Urothelium cell line (cell line): ENCODE data around the gene S100A7A.

Experiments used
- DNase-seq: peaks from one replicate; pipeline ENCODE4 v3.0.0; 2011; ENCODE audit warnings: low spot score, mixed read lengths
- FAIRE-seq: peaks from 2 replicates; lab custom pipeline; 2011; peaks lifted over from hg19 to GRCh38; lab: Jason Lieb, UNC

The S100A7A gene

DNA sequence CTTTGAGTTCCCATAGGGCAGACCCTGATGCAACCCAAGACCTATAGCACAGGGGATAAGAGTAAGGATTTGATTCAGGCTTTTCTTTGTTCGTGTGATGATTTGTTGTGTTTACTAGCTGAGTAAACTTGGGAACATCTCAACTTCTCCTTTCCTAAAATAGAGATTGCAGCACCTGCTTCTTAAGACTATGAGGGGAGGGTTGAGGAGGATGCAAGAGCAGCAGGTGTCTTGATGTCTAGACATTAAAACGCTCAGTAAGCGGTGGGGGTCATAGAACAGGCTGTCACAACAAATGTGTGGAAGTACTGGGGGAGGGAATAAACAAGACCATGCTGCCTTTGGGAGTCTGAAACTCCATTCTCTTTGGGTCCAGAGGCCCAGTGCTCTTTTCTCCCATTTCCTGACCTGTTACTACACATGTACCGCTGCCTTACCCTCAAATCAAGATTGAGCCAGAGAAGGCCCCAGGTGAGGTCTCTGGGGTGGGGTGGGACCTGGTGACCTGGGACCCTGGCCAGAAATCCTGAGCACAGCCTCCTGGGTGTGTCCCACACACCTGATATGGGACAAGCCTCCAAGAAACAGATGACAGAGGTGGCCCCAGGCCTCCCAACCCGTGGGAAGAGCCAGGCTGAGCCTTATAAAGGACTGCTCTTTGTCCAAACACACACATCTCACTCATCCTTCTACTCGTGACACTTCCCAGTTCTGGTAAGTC lies at the start of gene S100A7A:
TSS of gene S100A7A (plus strand) at position 671 of the 721 bp plus-strand sequence. CDS start 1,563 bp downstream, outside the sequence.
- DNase-seq (no peak), FAIRE-seq (no peak)

DNA sequence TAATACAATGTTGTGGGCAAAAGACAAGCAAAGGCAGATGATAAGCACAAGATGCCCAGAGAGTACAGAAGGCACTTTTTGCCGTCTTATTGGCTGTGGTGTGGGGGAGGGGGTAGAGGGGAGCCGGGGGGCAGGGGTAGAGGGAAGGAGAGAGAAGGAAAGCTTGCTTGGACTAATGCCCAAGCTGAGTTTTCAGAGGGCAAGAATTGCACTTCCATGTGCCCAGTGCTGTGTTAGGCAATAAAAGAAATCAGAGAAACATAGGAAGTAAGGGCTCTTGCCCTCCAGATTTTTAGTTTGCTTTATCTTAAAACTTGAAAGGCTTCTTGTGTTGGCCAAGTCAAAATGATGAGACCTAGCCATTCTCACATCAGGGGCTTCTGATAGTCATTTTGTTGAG lies 49.2 kb upstream of the S100A7A start:
- FAIRE-seq (no peak), DNase-seq (no peak)

DNA sequence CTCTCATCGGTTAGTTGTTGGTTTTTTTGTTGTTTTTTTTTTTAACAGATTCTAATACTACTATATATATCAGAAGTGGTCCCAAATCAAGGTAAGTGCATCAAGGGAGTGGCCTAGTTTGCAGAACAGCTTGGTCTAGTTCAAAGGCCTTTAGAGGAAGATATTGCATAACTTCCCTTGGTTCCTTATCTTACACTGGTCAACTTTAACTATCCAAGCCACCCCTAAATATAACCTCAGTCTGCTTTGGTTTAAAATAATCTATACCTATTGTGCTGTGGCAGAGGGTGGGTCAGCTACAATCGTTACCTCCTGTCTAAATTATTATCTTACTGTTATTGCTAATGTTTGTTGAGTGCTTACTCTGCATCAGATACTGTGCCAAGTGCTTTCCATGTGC lies 47.8 kb upstream of the S100A7A start:
- DNase-seq: no peak
- no peak for FAIRE-seq

DNA sequence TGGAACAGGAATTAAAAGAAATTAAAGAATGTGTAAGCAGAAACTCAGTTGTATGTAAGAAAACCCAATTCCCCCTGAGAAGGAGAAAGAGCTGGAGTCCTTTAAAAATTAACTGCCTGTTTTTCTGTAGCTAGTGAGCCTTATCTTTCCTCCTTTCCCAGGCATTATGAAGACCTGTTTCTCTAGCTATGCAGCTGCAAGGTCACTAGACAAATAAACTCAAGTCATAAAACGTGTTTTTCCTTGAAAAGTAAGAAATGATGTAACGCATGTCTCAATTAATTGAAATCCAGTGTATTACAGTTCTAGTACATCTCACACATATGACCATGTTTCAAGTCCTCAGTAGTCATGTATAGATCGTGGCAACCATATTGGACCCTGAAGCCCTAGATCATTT lies 46.2 kb upstream of the S100A7A start:
- FAIRE-seq: no peak
- no peak for DNase-seq

DNA sequence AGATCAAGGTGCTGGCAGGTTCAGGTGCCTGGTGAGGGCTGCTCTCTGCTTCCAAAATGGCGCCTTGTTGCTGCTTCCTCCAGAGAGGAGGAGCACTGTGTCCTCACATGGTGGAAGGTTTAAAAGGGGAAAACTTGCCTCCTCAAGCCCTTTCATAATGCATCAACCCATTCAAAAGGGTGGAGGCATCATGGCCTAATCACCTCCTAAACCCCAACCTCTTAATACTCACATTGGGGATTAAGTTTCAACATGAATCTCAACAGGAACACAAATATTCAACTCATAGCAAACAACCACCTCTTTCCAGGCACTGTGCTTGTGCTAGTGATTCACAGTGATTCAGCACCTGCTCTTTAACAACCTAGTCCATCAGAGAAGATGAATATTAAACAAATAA lies 45.1 kb upstream of the S100A7A start:
- FAIRE-seq: no peak
- DNase-seq: no peak

DNA sequence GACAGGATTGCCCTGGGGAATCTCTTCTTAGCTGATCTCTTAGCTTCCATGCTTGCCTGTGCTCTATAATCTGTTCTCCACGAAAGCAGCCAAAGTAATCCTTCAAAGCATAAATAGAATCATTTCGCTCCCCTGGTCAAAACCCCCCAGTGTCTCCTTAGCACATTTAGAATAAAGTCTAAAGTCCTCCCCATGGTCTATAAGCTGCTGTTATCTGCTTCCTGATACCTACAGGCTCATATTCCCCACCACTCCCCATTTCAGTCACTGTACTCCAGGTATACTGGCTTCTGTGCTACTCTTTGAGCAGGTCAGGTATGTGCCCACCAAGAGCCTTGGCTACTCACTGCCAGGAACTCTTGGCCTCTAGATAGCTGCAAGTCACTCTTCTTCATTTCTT lies 43.7 kb upstream of the S100A7A start:
- DNase-seq (no peak), FAIRE-seq (no peak)

DNA sequence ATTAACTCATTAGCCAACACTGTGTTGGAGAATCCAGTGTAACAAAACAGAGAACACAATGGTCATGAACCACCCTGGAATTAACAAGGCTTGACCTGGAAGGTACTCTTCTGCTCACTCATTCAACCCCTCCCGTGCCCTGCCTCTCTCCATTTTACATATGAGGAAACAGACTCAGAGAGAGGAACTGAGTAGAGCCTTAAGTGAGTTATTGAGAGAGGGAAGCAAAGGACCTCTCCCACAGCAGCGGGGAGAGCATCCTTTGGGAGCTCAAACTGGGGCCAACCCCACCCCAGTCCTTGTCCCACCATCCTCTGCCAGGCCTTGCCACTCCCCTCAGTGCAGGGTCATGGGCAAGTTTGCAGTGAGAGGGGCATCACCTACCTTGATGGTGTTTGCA lies 42.2 kb upstream of the S100A7A start:
- FAIRE-seq (no peak), DNase-seq (no peak)

DNA sequence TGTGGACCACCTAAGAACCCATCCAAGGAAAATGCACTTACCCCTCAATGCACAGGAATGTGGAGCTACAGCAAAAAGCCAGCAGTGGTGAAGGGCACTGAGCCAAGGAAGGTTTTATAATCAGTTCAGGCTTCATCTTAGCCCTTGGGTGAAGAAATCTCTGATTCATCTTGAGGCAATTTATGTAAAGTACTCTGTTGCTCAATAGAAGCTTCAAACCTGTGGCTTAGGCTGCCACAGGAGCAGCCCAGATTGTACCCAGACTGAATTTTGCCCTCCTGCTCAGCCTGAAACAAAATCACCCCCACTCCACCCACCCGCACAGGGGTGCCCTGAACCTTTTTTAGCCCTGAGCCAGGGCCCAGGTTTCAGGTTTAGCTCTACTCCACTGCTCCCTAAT lies 40.8 kb upstream of the S100A7A start, which contains the start of gene S100A12:
TSS of gene S100A12 (minus strand) at position 111 of the 400 bp plus-strand sequence. CDS start 1,029 bp downstream, outside the sequence.
- FAIRE-seq: no peak

DNA sequence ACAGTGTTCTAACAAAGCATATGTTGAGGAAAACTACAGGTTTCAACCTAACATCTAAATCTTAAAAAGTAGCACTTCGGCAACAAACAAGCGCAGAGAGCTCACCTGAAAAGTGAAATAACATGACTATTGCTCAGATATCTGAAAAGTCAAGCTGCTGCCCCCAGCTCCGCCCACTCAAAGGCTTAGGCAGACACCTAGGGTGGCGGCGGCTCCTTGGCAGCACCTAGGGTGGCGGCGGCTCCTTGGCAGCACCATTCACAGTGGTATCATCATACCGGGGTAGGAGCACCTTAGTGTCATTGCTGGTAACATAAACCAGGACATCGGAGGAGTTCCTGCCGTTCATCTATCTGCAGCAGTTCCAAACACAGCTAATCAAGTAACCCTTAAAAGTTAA lies 36.7 kb upstream of the S100A7A start:
- FAIRE-seq: no peak
- no peak for DNase-seq

More for the DNA sequence above, 40.8 kb upstream of the S100A7A start, which contains the start of gene S100A12:
- peak; percentile 79 for DNase-seq

DNA sequence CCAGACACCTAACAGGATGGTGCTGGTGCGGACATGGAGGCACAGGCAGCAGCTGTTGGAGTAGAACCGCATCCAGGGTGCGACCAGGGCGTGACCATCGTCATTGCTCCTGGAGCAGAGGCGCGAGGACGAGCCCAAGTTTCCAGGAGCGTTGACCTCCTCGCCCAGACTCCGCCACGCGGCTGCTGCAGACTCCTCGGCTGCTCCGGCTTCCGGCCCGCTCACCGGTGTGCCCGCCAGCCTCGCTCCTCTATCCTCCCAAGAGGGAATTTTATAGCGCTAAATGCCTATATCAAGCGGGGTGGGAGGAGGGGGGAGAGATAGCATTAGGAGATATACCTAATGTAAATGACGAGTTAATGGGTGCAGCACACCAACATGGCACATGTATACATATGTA lies 35.6 kb upstream of the S100A7A start:
- DNase-seq: no peak
- FAIRE-seq: no peak

DNA sequence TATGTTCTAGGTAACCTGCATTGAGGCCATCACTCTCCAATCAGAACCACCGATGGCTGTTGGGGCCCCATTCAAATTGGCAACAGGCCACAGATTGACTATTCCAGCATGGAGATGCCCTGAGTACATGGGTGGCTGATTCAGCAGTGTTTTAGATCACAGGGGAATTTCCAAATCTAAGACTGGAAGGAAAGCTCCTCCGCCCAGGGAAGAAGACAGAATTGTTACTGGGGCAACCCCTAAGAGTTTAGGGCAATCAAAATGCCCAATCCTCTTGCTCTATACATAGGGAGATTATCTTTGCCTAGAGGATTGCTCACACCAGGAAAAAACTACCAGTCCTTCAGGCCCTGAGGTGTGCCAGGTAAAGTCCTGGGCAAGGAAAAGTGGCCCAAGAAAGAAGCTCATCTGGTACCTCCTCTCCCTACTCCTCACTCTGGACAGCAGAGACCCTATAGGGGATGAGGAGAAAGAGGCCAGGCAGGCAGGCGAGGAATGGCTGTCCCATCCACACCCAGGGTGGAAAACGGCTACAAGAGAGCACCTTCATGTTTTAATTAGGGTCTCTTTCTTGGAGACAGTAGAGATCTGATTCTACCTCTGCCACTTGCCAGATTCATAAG lies 31.3 kb upstream of the S100A7A start:
- DNase-seq: no peak
- FAIRE-seq: no peak

DNA sequence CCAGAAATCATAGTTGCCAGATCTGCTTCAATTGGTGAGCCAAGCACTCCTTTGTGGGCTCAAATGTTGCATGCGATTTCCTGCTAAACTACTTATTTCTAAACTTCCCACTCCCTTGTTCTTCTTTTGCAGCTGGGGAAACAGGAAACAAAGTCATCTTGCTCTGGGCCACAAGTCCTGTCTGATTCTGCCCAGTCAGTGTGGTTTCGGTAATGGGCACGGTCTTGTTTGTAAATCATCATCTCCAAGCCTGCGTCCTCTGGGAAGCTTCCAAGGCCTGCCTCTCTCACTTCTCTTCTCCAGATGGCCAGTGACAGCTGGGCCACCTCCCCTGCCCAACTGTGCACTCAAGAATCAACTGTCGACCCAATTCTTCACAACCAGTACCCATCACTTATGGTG lies 29.8 kb upstream of the S100A7A start:
- DNase-seq: no peak

DNA sequence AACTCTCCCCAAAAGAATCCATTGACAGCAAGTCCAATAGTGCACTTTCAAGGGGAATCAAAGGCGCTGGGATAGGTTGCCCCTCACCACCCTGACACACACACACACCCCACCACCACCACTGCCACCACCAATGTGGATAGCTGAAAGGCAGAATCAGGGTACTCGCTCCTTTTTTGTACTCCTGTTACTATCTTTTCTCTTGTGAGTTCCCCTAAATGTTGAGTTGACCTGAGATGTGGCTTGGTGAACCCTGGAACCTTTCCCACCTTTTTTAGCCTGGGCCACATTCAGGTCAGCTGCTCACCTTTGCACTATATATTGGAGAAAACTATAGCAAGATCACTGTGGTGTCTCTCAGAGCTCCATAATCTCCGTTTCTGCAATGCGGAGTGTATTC lies 29.3 kb upstream of the S100A7A start:
- DNase-seq: no peak
- no peak for FAIRE-seq

More for the DNA sequence above, 29.8 kb upstream of the S100A7A start:
- FAIRE-seq: no peak

DNA sequence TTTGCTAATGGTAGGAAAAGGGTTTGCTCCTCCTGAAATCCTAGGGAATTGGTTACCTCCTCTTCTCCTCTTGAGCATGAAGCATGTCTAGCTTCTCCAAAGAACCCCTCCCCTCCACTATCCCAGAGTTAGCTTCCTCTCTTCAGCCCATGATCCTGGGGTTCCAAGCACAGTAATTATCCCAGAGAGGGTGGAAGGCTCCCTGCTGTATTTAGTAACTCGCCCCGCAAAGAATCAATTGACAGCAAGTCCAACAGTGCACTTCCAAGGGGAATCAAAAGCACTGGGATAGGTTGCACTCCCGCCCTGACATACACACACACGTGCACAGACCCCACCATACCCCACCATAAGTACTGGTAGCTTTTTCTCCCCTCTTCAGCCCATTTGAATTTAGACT lies 28.5 kb upstream of the S100A7A start:
- DNase-seq (no peak), FAIRE-seq (no peak)

DNA sequence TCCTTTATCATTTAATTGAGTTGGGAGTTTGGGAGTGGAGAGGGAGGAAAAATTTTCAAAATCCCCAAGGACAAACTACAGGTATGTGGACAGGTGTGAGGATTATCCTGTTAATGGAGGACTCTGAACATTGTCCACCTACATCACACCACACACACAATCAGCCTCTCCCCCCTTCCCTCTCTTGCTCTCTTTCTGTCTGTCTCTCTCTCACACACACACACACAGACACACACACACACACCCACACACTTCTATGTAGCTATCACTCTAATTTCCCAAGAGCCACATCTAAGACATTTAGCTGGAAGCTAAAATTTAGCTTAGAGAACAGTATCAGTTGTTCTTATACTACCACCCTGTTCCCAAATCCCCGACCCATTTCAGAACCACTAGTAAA lies 26.9 kb upstream of the S100A7A start:
- no peak for FAIRE-seq
- DNase-seq: no peak

DNA sequence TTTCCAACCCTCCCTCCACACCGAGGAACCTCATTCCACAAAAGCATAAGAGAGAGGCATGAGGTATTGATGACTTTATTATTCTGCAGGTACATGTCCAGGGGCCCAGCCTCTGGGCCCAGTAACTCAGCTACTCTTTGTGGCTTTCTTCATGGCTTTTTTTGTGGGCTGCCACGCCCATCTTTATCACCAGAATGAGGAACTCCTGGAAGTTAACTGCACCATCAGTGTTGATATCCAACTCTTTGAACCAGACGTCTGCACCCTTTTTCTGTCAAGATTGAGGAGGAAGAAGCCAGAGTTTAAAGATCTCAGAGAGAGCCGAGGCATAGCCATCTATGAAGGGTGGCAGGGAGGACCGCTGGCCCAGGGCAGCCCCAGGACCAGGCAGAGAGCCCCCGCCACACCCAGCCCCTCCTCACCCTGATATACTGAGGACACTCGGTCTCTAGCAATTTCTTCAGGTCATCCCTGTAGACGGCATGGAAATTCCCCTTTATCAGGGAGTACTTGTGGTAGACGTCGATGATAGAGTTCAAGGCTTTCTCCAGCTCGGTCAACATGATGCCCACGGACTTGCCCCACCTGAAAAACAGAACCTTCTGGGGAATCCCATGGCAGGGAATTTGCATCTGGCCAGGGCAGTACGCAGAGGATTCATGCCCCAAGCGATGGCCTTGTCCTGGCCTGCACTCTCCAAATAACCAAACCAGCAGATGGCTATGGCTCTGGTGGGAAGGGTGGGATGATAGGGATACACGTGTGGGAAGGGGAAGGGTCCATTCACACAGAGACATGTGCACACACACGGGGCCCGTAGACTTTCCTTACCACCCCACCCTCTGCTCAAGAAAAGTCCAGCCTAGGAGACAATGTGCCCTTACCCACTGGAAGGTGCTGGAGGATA lies 26.1 kb upstream of the S100A7A start:
- FAIRE-seq: no peak

DNA sequence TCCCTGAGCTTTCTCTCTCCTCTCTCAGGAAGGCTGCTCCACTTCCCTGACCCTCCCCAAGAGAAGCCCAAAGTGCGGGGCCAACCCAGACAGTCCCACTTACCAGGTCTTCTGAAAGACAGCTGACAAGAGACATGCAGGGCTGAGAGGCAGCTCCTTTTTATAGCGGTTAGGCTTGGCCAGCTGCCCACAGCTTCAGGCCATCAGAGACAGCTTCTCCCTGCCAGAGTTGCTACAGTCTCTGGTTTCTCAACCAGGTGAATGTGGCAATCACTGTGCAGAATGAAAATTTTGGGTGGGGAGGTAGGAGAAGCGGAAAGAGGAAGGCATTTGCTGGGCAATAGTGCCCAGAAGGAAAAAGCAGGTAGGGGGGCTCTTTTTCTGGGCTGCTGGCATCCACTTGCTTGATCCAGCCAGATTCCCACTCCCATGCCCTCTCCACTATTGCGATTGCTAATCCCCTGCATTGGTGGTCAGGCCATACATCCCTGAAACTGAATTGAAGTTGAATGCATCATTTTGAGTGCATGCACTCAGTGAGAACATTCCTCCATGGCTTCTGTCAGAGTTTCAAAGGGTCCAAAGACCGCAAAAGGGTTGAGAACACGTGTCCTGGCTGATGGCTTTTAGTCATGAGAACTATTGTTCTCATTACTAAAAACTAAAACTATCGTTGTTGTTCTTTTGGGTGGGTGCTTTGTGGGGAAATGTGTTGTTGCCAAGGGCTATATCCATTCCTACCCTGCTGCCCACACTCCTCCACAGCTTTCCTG lies 25.2 kb upstream of the S100A7A start, which contains the start of gene S100A8:
TSS of gene S100A8 (minus strand) at position 136 of the 773 bp plus-strand sequence. CDS start 538 bp downstream, outside the sequence.
- FAIRE-seq: peak; percentile 37

More for the DNA sequence above, 26.1 kb upstream of the S100A7A start:
- DNase-seq: no peak

DNA sequence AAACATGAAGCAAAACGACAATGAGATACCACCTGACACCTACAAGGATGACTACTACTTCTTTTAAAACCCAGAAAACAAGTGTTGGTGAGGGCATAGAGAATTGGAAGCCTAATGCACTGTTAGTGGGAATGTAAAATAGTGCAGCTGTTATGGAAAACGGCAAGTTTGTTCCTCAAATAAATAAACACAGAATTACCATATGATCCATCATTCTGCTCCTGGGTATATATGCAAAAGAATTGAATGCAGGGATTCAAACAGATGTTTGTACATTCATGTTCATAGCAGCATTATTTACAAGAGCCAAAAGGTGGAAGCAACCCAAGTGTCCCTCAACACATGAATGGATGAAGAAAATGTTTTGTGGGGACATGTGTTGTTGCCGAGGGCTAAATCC lies 24.1 kb upstream of the S100A7A start:
- FAIRE-seq (no peak), DNase-seq (no peak)

More for the DNA sequence above, 25.2 kb upstream of the S100A7A start, which contains the start of gene S100A8:
- DNase-seq: no peak

DNA sequence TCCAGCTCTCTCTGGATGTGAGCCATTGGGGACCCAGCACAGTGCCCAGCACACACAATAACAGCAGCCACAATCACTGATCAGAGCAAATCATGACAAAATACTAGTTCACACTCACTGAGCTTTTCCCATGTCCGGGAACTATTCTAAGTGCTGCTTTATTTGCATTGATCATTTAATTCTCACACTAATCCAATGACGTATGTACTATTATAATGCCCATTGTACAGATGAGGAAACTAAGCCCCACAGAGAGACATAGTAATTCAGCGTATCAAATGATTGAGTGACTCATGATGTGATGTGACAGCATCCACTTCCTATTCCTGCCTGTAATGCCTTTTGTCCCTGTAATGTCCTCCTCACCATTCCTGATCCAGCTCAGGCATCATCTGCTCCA lies 23.5 kb upstream of the S100A7A start:
- no peak for FAIRE-seq
- no peak for DNase-seq

DNA sequence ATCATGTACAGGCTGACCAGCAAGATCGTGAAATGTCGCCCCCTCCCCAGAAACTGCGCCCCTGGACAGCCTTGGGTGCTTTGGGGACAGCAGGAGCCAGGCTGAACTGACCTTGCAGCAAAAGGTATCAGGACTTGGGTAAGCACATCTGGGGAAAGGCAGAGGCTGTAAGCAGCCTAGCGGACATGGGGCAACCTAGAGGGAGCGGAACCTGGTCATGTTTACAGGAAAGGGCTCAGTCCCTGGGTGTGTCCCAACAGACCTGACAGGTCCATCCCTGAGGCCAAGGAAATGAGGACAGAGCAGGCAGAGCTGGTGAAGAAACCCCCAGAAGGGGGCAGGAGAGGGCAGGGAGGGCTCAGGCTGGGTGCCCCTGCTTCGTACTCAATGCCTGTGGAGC lies 22.4 kb upstream of the S100A7A start:
- DNase-seq: no peak
- FAIRE-seq: peak; percentile 58
